Right ventricle myocardium inferior (tissue), 1 donor: Measurements from ENCODE around the gene EXOC3L4. TPM values are rescaled to one million over a fixed set of nuclear protein-coding genes. Genes with fewer than 3 reads are reported as not detected.
A peak's percentile ranks its signal among the peaks of the same experiment; 100 is the strongest.

Source experiments
- ATAC-seq: fragments of 200-7000 bp; cut with Tn5 transposase; one replicate; pipeline ENCODE4 v1.9.1; 2020; ENCODE audit warnings: mild to moderate bottlenecking, moderate library complexity
- DNase-seq: peaks from one replicate; pipeline ENCODE4 v3.0.0; 2021; ENCODE audit errors: missing footprints
- intact Hi-C: fragments of 100-400 bp; cut with DNase I; formaldehyde crosslinking; loops from one replicate; pipeline ENCODE4 v1.11.0; 2022
- total RNA-seq: library from RNA; stranded (reverse); fragmentation: NEBNext Ultra II Directional; extraction: Animal tissue kit (Norgen Biotek cat#: 25700); gene quantifications from one replicate; pipeline ENCODE4 v1.2.1, GENCODE V29; 2021
- donor health status: DM: no; HTN: yes; CAD: no; lungs with severe emphysema.

Gene EXOC3L4
- total RNA-seq, 1 donor from 2014 or later, result 1.2 TPM

DNA sequence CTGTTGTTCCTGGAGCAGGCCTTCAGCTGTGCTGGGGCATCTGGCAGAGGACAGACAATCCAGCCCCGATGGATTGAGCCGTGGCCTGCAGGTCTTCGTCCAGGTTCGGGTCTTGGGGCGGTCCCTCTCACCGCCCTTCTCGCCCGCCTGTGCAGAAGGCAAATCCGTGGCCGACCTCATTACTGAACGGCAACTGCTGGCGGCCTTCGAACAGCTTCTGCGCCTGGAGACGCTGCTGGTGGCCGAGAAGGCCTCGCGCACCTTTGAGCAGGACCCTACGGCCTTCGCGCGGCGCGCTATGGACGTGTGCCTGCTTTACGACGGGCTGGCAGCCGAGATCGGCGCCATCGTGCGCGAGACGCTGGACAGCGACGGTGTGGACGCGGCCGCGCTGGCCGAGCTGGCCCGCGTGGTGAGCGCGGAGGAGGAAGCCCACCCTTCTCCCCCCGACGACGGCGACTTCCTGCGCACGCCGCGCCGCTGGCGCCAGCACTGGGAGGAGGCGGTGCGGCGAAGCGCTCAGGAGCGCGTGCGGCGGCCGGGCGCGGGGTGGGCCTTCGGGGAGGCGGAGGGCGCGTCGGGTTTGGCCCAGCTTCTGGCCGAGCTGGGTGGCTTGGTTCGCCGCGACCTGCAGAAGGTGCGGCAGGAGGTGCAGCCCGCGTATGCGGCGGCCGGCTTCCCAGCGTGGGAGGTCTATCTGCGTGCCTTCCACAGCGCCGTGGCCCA is 7.6 kb downstream of the EXOC3L4 start:
- ATAC-seq, result no peak
- DNase-seq, result no peak
- intact Hi-C loops, result no loop called here

GRCh38 chr14:103102689-103103260 is 8.2 kb downstream of the EXOC3L4 start:
- ATAC-seq, result no peak
- DNase-seq, result no peak
- intact Hi-C loops, result no loop called here

GRCh38 chr14:103103461-103104388 is 9.2 kb downstream of the EXOC3L4 start:
- intact Hi-C loops, result loop anchor here (2.0 kb wide), 1 partner anchor 19 kb away; the partner anchor contains the start of gene TNFAIP2
- ATAC-seq (peak; percentile 43), DNase-seq (peak; percentile 85)

DNA sequence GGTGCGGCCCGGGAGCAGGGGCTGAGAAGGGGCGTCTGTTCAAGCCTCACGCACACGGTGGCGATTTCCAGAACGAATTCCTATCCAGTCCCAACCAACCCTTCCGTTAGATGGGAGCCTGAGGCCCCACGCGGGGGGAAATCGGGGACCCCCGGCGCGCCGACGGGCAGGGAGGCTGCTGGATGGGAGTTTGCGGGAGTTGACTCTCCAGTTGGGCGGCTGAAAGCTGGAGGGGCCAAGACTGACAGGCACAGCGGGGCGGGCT is 9.8 kb downstream of the EXOC3L4 start:
- intact Hi-C loops, result loop anchor here (2.0 kb wide), 1 partner anchor 18 kb away; the partner anchor contains the start of gene TNFAIP2
- DNase-seq (no peak), ATAC-seq (no peak)

GRCh38 chr14:103104654-103105452 is 10.3 kb downstream of the EXOC3L4 start:
- DNase-seq, result peak; percentile 92
- peak; percentile 82 for ATAC-seq
- intact Hi-C loops, result loop anchor here (1.0 to 5.0 kb wide), 4 partner anchors 18 to 187 kb away; partner anchors contain the start of gene TNFAIP2

GRCh38 chr14:103105580-103106150 is 11.1 kb downstream of the EXOC3L4 start:
- DNase-seq (no peak), ATAC-seq (no peak)
- intact Hi-C loops, result loop anchor here (1.0 to 5.0 kb wide), 4 partner anchors 17 to 187 kb away; partner anchors contain the start of gene TNFAIP2

GRCh38 chr14:103107455-103107854 is 12.9 kb downstream of the EXOC3L4 start:
- DNase-seq (no peak), ATAC-seq (no peak)
- intact Hi-C loops, result loop anchor here (5.0 kb wide), 2 partner anchors 35 to 80 kb away; no protein-coding TSS in a partner anchor

GRCh38 chr14:103107941-103108748 is 13.6 kb downstream of the EXOC3L4 start:
- DNase-seq (no peak), ATAC-seq (no peak)
- intact Hi-C loops, result loop anchor here (5.0 kb wide), 2 partner anchors 34 to 79 kb away; no protein-coding TSS in a partner anchor

- no peak for DNase-seq
- no peak for ATAC-seq
- intact Hi-C loops, result loop anchor here (5.0 kb wide), 2 partner anchors 34 to 79 kb away; no protein-coding TSS in a partner anchor
These were observed 14.3 kb downstream of the EXOC3L4 start for GRCh38 chr14:103108749-103109207.

DNA sequence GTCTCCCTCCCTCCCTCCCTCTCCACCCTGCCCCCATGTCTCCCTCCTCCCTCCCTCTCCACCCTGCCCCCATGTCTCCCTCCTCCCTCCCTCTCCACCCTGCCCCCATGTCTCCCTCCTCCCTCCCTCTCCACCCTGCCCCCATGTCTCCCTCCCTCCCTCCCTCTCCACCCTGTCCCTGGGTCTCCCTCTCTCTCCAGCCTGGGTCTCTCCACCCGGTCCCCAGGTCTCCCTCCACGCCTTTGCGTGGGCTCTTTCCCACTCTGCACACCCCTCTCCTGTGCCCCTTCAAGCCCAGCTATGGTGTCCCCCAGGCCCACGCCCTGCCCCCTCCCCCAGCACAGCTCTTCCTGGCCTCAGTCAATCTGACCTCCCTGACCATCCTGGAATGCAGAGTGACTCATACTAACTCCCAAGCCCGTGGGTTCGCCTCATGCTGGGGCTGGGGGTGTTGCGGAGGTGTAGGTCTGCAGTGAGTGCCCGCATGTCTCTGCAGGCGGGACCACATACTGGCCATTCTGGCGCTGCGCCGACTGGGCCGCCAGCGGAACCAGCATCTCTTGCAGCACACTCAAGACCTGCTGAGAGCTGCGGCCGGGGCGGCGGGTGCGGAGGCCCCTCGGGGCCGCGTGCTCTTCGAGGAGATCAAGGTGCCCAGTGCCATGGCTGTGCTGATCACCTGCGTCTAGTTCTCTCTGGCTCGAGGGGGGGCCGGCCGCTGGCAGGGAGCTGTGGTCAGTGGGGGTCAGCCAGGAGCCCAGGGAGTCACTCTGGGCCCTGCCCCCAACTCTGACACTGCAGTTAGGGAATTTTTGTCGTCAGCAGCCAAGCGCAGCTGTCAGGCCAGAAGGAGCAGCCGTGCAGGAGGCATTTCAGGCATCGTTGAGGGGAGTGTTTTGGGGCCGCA is 15.3 kb downstream of the EXOC3L4 start:
- ATAC-seq (peak; percentile 57), DNase-seq (no peak)
- intact Hi-C loops, result loop anchor here (5.0 kb wide), 2 partner anchors 33 to 78 kb away; no protein-coding TSS in a partner anchor

GRCh38 chr14:103110681-103111231 is 16.2 kb downstream of the EXOC3L4 start:
- ATAC-seq (peak; percentile 57), DNase-seq (no peak)
- intact Hi-C loops, result no loop called here

- DNase-seq (no peak), ATAC-seq (no peak)
- intact Hi-C loops, result no loop called here
These were observed 16.8 kb downstream of the EXOC3L4 start for GRCh38 chr14:103111232-103111868.

GRCh38 chr14:103112400-103113243 is 18.1 kb downstream of the EXOC3L4 start:
- DNase-seq, result no peak
- no peak for ATAC-seq
- intact Hi-C loops, result no loop called here

- intact Hi-C loops, result no loop called here
- DNase-seq, result no peak
- ATAC-seq, result no peak
These were observed 18.8 kb downstream of the EXOC3L4 start for GRCh38 chr14:103113303-103113702.

GRCh38 chr14:103113774-103114173 is 19.2 kb downstream of the EXOC3L4 start:
- ATAC-seq (no peak), DNase-seq (no peak)
- intact Hi-C loops, result no loop called here
